ENCODE measurements around the gene TREX2. TPM values are rescaled to one million over a fixed set of nuclear protein-coding genes. Genes with fewer than 3 reads are reported as not detected.
A peak's percentile ranks its signal among the peaks of the same experiment; 100 is the strongest.

The TREX2 gene
- total RNA-seq, 1 donor from 2014 or later = 0.80 TPM

- DNase-seq (ENCODE audit: low spot score) = no peak
- Mint-ChIP-seq H3K36me3 (ENCODE audit: low read depth) (no peaks in the 10 kb centered on the region), H3K27ac (ENCODE audit: unreplicated experiment) (no peak overlapping the region), H3K27me3 (ENCODE audit: low read depth) (peaks cover 11% of the 10 kb centered on the region), H3K4me3 (ENCODE audit: unreplicated experiment) (no peak overlapping the region), H3K9me3 (ENCODE audit: low read depth) (no peaks in the 10 kb centered on the region), H3K4me1 (ENCODE audit: low read depth) (no peaks in the 10 kb centered on the region)
- peak; percentile 75 for TF ChIP-seq CTCF (IDR thresholded peaks at IDR 0.05)
These were observed 7.3 kb downstream of the TREX2 start for GRCh38 chrX:153438532-153438931.

- Mint-ChIP-seq H3K27ac (ENCODE audit: unreplicated experiment) (no peak overlapping the region), H3K36me3 (ENCODE audit: low read depth) (no peaks in the 10 kb centered on the region), H3K4me1 (ENCODE audit: low read depth) (no peaks in the 10 kb centered on the region), H3K4me3 (ENCODE audit: unreplicated experiment) (no peak overlapping the region), H3K9me3 (ENCODE audit: low read depth) (peaks cover 5% of the 10 kb centered on the region), H3K27me3 (ENCODE audit: low read depth) (peaks cover 9% of the 10 kb centered on the region)
- DNase-seq (ENCODE audit: low spot score) = no peak
- TF ChIP-seq CTCF (IDR thresholded peaks at IDR 0.05) = no peak
These were observed 10.0 kb downstream of the TREX2 start for GRCh38 chrX:153435845-153436244.

- Mint-ChIP-seq H3K27me3 (ENCODE audit: low read depth) (peaks cover 7% of the 10 kb centered on the region), H3K4me3 (ENCODE audit: unreplicated experiment) (no peak overlapping the region), H3K27ac (ENCODE audit: unreplicated experiment) (no peak overlapping the region), H3K4me1 (ENCODE audit: low read depth) (no peaks in the 10 kb centered on the region), H3K9me3 (ENCODE audit: low read depth) (peaks cover 11% of the 10 kb centered on the region), H3K36me3 (ENCODE audit: low read depth) (no peaks in the 10 kb centered on the region)
- DNase-seq (ENCODE audit: low spot score) = no peak
- no peak for TF ChIP-seq CTCF (IDR thresholded peaks at IDR 0.05)
These were observed 11.1 kb downstream of the TREX2 start for GRCh38 chrX:153434801-153435200.

GRCh38 chrX:153433781-153434285 is 12.0 kb downstream of the TREX2 start:
- no peak overlapping the region for H3K27ac Mint-ChIP-seq (ENCODE audit: unreplicated experiment)
- no peaks in the 10 kb centered on the region for H3K4me1 Mint-ChIP-seq (ENCODE audit: low read depth)
- H3K27me3 Mint-ChIP-seq (ENCODE audit: low read depth) = peaks cover 7% of the 10 kb centered on the region
- peaks cover 11% of the 10 kb centered on the region for H3K9me3 Mint-ChIP-seq (ENCODE audit: low read depth)
- DNase-seq (ENCODE audit: low spot score) = no peak
- no peak for TF ChIP-seq CTCF (IDR thresholded peaks at IDR 0.05)
- H3K4me3 Mint-ChIP-seq (ENCODE audit: unreplicated experiment) = no peak overlapping the region
- H3K36me3 Mint-ChIP-seq (ENCODE audit: low read depth) = no peaks in the 10 kb centered on the region

- TF ChIP-seq CTCF (IDR thresholded peaks at IDR 0.05) = no peak
- H3K9me3 Mint-ChIP-seq (ENCODE audit: low read depth) = peaks cover 15% of the 10 kb centered on the region
- H3K4me3 Mint-ChIP-seq (ENCODE audit: unreplicated experiment) = no peak overlapping the region
- no peak for DNase-seq (ENCODE audit: low spot score)
- H3K36me3 Mint-ChIP-seq (ENCODE audit: low read depth) = no peaks in the 10 kb centered on the region
- H3K27me3 Mint-ChIP-seq (ENCODE audit: low read depth) = peaks cover 4% of the 10 kb centered on the region
- no peaks in the 10 kb centered on the region for H3K4me1 Mint-ChIP-seq (ENCODE audit: low read depth)
- no peak overlapping the region for H3K27ac Mint-ChIP-seq (ENCODE audit: unreplicated experiment)
These were observed 12.6 kb downstream of the TREX2 start for GRCh38 chrX:153433161-153433680.
